GM12875 (cell line): ENCODE results near the gene PRR19.
"Not testable (repeated sequence)": the region's sequence is repeated elsewhere in the genome, so short reads cannot be mapped to it uniquely, and the experiment has no call there.

Experiments used
- H3K4me3 ChIP-seq: one replicate; pipeline ENCODE4 v1.5.1; 2011; ENCODE audit warnings: low read depth, low read length, control low read depth
- TF ChIP-seq, protein P1 (sequence below): IDR thresholded peaks from 2 replicates; pipeline ENCODE4 v1.5.1; 2011; ENCODE audit warnings: low read depth, mild to moderate bottlenecking, control low read depth, inconsistent platforms, low read length, moderate library complexity, borderline replicate concordance; ENCODE audit not compliant: insufficient read depth

PRR19 gene

DNA sequence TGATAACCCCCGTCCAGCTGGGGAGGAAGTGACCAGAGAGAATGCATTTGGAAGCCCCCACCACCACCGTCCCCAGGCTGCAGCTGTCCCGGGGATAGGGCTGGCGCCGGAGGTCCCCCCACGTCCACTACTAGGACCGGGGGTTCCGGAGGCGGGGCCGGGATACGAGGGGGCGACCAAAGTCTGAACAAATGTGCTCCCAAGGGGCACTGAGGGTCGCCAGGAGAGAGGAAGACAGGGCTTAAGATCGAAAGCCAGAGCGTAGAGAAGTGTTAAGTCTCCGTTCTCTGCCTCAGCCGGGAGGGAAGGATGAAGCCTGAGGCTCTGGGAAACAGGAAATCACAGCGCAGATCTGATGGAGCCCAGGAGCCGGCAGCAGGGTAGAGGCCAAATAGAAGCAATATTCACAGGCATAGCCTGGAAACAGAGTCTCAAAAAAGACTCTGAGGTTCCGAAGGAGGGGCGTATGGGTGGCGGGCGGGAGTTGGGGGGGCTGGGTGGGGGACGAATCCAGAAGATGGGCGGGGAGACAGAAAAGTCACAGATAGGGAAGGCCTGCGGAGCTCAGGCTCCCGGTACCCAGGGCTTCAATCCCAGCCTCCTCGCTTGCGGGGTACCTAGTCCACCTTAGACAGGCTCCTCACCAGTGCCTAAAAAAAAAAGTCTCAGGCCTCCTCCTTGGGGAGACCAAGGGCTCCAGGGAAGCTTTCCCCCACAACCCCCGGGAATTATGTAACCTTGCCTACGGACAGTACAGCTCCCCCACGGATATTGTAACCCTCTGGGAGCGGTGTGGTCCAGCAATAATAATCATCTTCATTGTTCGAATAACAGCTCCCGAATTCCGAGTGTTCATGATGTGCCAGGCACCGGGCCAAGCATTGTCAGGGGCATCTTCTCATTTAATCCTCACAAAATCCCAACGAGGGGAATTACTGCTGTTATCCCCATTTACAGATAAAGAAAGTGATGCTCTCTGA, 45.9 kb upstream of the PRR19 start:
- TF ChIP-seq, protein P1, sequence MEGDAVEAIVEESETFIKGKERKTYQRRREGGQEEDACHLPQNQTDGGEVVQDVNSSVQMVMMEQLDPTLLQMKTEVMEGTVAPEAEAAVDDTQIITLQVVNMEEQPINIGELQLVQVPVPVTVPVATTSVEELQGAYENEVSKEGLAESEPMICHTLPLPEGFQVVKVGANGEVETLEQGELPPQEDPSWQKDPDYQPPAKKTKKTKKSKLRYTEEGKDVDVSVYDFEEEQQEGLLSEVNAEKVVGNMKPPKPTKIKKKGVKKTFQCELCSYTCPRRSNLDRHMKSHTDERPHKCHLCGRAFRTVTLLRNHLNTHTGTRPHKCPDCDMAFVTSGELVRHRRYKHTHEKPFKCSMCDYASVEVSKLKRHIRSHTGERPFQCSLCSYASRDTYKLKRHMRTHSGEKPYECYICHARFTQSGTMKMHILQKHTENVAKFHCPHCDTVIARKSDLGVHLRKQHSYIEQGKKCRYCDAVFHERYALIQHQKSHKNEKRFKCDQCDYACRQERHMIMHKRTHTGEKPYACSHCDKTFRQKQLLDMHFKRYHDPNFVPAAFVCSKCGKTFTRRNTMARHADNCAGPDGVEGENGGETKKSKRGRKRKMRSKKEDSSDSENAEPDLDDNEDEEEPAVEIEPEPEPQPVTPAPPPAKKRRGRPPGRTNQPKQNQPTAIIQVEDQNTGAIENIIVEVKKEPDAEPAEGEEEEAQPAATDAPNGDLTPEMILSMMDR: no peak
- H3K4me3 ChIP-seq: peak overlapping the region; percentile 95

DNA sequence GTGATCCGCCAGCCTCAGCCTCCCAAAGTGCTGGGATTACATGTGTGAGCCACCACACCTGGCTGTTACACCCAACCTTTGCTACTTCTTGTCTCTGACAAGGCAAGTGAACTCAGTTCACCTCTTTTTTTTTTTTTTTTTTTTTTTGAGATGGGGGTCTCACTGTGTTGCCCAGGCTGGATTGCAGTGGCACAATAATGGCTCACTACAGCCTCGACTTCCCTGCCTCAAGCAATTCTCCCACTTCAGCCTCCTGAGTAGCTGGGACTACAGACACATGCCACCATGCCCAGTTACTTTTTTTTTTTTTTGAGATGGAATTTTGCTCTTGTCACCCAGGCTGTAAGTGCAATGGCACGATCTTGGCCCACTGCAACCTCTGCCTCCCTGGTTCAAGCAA, 44.1 kb upstream of the PRR19 start:
- not testable (repeated sequence) for H3K4me3 ChIP-seq

DNA sequence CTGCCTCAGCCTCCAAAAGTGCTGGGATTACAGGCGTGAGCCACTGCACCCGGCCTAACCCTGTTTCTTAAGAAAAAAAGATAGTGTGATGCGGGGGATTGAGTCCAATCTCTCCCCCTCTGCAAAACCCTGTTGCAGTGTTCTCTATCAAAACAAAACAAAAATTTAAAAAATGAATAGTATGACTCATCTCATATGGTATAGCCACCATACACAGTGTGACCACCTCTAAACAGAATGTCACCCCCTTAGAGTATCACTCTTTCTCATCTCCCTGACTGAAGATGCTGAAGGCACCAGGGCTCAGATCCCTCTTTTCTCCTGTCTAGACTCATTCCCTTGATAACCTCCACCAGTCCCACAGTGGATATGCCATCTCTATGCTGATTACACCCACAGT, 40.2 kb upstream of the PRR19 start:
- TF ChIP-seq, protein P1: no peak
- H3K4me3 ChIP-seq: no peak overlapping the region

DNA sequence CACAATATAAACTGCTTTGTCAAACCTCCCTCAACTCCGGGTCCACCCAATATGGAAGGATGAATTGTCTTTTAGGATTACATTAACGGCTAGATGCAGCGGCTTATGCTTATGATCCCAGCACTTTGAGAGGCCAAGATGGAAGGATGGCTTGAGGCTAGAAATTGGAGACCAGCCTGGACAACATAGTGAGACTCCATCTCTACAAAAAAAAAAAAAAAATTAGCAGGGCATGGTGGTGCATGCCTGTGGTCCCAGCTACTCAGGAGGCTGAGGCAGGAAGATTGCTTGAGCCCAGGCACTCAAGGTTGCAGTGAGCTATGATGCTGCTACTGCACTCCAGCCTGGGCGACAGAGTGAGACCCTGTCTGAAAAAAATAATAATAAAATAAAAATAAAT, 35.8 kb upstream of the PRR19 start:
- H3K4me3 ChIP-seq: not testable (repeated sequence)

DNA sequence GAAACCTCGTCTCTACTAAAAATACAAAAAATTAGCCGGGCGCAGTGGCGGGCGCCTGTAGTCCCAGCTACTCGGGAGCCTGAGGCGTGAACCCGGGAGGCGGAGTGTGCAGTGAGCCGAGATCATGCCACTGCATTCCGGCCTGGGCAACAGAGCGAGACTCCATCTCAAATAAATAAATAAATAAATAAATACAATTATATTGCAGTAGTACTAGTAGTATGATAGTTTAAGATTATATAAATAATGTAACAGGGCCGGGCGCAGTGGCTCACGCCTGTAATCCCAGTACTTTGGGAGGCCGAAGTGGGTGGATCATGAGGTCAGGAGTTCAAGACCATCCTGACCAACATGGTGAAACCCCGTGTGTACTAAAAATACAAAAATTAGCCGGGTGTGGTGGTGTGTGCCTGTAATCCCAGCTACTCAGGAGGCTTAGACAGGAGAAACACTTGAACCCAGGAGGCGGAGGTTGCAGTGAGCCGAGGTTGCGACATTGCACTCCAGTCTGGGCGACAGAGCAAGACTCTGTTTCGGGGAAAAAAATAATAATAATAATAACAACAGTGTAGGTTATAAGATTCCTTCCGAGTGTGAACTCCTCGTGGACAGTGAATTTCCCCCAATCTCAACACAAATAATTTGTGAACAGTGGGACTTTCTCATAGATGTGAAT, 34.9 kb upstream of the PRR19 start:
- H3K4me3 ChIP-seq: not testable (repeated sequence)

DNA sequence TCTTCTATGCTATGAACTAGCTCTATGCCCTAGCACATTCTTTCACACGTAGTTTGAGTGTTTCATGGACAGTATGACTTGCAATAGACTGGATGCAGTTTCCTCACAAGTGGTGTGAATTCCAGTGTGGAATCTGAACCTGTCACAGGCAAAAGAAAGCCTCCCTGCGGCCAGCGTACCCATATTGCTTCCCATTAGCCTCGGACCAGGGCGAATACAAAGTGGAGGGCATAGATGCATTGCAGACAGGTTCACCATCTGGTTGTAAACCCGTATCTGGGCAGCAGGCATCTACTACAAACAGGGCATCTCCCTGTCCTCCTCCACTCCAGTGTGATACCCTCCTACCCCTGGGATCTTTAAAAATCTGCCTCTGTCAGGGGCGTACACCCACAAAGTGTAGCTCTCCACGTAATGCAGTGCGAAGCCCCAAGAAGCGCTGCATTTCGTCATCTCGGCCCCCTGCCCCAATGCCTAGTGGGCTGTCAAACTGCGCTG, 34.2 kb upstream of the PRR19 start:
- H3K4me3 ChIP-seq: peak overlapping the region; percentile 99
- TF ChIP-seq, protein P1: no peak

DNA sequence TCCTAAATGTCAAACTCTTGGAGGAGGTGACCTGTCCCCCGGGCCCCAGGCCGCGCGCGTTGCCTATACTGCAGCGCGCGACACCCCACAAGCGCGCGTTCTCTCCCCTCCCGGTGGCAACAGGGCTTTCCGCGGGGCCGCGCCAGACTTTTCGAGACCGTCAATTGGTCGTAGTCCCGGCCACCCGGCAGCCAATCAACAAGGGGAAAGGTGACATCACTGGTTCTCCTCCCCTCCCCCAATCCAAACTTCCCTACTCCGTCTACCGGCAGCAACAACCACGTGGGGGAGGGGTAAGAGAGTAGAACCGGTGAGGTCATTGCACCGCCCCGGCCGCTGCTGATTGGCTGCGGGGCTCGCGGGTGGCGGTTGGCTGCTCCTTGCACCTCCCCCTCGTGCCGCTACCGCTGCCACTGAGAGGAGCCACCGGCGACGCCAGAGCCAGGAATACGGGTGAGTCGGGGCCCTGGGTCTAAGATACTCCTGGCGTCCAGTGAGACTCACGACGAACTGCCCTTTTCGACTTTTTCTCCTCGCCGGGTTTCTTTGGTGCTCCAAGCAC, 33.7 kb upstream of the PRR19 start:
- H3K4me3 ChIP-seq: peak overlapping the region; percentile 99
- TF ChIP-seq, protein P1: no peak

DNA sequence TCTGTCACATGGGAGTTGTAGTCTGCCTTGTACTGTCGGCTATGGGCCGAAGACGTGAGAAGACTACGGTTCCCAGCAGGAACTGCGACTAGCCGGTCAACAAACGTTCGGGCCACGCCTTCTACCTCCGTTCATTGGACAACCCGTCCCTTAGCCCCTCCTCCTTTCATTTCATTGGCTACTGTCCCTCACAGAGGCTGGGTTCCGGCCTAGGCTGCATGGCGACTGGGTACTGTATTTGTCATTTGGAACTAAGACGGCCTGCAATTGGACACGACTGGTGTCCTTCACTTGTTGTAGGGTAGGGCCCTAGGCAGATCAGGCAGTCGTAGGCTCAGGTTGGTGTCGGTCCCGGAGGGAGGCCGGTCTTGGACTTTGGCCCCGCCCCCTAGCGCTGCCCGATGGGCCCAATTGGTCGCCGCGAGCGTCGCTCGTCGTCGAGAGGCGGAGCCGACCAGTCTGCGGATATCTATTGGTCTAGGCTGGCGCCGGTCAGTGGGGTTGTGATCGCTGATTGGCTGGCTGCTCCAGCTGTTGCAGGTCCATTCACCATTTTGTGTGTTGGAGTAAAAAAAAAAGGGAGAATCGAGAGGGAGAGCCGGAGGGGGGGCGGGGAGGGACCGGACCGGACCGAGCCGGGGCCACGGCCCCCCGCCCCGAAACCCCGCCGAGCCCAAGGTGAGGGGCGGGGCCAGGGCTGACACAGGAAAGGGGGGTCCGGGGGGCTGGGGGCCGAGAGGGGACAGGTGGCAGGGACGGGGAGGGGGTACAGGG, 33.0 kb upstream of the PRR19 start, which contains the start of gene CIC:
TSS of gene CIC (plus strand) at position 549 of the 774 bp plus-strand sequence. CDS start 2,532 bp downstream, outside the sequence.
- TF ChIP-seq, protein P1: no peak
- H3K4me3 ChIP-seq: peak within 1 kb of the TSS; percentile 99
